DMS153 (cell line): ENCODE data around the gene OR5AU1.

ENCODE experiments used
- DNase-seq: peaks from one replicate; lab custom pipeline; 2025; lab: John Stamatoyannopoulos, UW

The OR5AU1 gene

GRCh38 chr14:21155963-21156362, at the start of gene OR5AU1:
OR5AU1 (minus strand) TSS chr14:21156063; CDS start chr14:21155872, 191 bp downstream.
- DNase-seq, result no peak

- no peak for DNase-seq
These were observed 49.3 kb upstream of the OR5AU1 start for GRCh38 chr14:21205026-21205677.

GRCh38 chr14:21204167-21205025, 48.5 kb upstream of the OR5AU1 start:
- DNase-seq, result no peak

GRCh38 chr14:21203470-21204166, 47.8 kb upstream of the OR5AU1 start:
- no peak for DNase-seq

GRCh38 chr14:21202463-21203358, 46.8 kb upstream of the OR5AU1 start:
- no peak for DNase-seq

- no peak for DNase-seq
These were observed 46.0 kb upstream of the OR5AU1 start for GRCh38 chr14:21201732-21202462.

- no peak for DNase-seq
These were observed 45.0 kb upstream of the OR5AU1 start for GRCh38 chr14:21200752-21201461.

- no peak for DNase-seq
These were observed 44.0 kb upstream of the OR5AU1 start for GRCh38 chr14:21199611-21200560.

- no peak for DNase-seq
These were observed 41.7 kb upstream of the OR5AU1 start for GRCh38 chr14:21197418-21198205.

GRCh38 chr14:21194597-21194996, 38.7 kb upstream of the OR5AU1 start:
- DNase-seq, result no peak

- no peak for DNase-seq
These were observed 37.1 kb upstream of the OR5AU1 start for GRCh38 chr14:21192875-21193535.

- DNase-seq, result no peak
These were observed 36.6 kb upstream of the OR5AU1 start for GRCh38 chr14:21192447-21192822.

GRCh38 chr14:21191809-21192446, 36.1 kb upstream of the OR5AU1 start:
- peak; percentile 63 for DNase-seq

- no peak for DNase-seq
These were observed 35.5 kb upstream of the OR5AU1 start for GRCh38 chr14:21191261-21191808.

GRCh38 chr14:21185491-21185890, 29.6 kb upstream of the OR5AU1 start:
- DNase-seq, result no peak

- no peak for DNase-seq
These were observed 28.4 kb upstream of the OR5AU1 start for GRCh38 chr14:21184254-21184653.

- no peak for DNase-seq
These were observed 26.3 kb upstream of the OR5AU1 start for GRCh38 chr14:21182166-21182565.
